ENCODE measurements around the gene BCKDHA.

Gene BCKDHA

GRCh38 chr19:41353466-41354342 lies 43.9 kb upstream of the BCKDHA start, which contains the start of gene TGFB1:
TSS of gene TGFB1 (minus strand) at chr19:41353922. CDS start at chr19:41353044, 878 bp downstream.
- TF ChIP-seq, protein P1, sequence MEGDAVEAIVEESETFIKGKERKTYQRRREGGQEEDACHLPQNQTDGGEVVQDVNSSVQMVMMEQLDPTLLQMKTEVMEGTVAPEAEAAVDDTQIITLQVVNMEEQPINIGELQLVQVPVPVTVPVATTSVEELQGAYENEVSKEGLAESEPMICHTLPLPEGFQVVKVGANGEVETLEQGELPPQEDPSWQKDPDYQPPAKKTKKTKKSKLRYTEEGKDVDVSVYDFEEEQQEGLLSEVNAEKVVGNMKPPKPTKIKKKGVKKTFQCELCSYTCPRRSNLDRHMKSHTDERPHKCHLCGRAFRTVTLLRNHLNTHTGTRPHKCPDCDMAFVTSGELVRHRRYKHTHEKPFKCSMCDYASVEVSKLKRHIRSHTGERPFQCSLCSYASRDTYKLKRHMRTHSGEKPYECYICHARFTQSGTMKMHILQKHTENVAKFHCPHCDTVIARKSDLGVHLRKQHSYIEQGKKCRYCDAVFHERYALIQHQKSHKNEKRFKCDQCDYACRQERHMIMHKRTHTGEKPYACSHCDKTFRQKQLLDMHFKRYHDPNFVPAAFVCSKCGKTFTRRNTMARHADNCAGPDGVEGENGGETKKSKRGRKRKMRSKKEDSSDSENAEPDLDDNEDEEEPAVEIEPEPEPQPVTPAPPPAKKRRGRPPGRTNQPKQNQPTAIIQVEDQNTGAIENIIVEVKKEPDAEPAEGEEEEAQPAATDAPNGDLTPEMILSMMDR (IDR thresholded peaks at IDR 0.05; ENCODE audit: low read depth, low read length): peak; percentile 86
- H3K4me3 ChIP-seq (replicated peaks in 1 of 2; ENCODE audit: low read depth in 2 of 2, low read length in 2 of 2): peak within 1 kb of the TSS; percentile 86 to 93
- peak; percentile 88 to 95 for DNase-seq (ENCODE audit: low read depth in 2 of 2)

DNA sequence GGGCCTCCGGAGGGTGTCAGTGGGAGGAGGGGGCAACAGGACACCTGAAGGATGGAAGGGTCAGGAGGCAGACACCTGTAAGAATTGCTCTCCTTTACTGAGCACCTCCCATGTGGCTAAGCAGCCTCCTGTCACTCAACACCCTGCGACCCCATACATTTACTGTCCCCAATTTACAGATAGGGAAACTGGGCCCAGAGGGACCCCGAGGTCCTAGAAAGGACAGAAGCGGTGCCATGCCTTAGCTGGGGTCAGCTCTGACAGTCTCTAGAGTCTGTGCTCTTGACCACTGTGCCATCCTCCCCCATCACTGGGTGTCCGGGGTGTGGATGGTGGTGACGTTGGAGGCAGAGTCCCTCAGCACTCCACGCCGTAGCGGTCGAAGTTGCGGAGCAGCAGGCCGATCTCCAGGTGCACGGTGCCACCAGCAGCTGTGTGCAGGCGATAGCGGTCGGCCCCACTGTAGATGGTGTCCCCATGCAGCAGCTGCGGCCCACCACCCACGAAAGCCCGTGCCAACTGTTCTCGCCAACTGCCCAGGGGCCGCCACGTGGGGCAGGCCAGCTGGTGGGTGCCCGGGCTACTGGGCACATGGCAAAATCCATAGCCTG lies 43.2 kb upstream of the BCKDHA start:
- no peak for DNase-seq (ENCODE audit: low read depth in 2 of 2)
- TF ChIP-seq, protein P1 (IDR thresholded peaks at IDR 0.05; ENCODE audit: low read depth, low read length): no peak
- peak overlapping the region; percentile 42 to 86 for H3K4me3 ChIP-seq (replicated peaks in 1 of 2; ENCODE audit: low read depth in 2 of 2, low read length in 2 of 2)

DNA sequence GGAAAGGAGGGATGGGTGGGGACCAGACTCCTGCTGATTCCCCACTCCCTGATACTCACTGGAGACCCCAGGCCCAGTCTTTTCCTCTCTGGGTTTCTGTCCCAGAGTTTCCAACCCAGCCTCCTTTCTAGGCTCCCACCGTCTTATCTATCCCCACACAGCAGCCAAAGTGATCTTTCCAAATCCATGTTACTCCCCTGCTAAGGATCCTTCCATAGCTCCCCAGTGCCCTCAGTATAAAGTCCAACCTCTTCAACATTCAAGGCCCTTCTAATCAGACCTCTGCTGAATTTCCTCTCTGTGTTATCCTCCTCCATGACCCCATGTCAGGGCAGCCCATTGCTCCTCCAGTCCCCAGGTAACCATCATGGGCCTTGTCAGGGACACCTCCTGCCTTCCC lies 42.6 kb upstream of the BCKDHA start:
- no peak overlapping the region for H3K4me3 ChIP-seq (replicated peaks in 1 of 2; ENCODE audit: low read depth in 2 of 2, low read length in 2 of 2)
- TF ChIP-seq, protein P1 (IDR thresholded peaks at IDR 0.05; ENCODE audit: low read depth, low read length): no peak
- DNase-seq (ENCODE audit: low read depth in 2 of 2): no peak

GRCh38 chr19:41355802-41356201 lies 41.8 kb upstream of the BCKDHA start:
- no peak for DNase-seq (ENCODE audit: low read depth in 2 of 2)
- TF ChIP-seq, protein P1 (IDR thresholded peaks at IDR 0.05; ENCODE audit: low read depth, low read length): no peak
- H3K4me3 ChIP-seq (replicated peaks in 1 of 2; ENCODE audit: low read depth in 2 of 2, low read length in 2 of 2): no peak overlapping the region

GRCh38 chr19:41356984-41357739 lies 40.5 kb upstream of the BCKDHA start:
- no peak overlapping the region for H3K4me3 ChIP-seq (replicated peaks in 1 of 2; ENCODE audit: low read depth in 2 of 2, low read length in 2 of 2)
- TF ChIP-seq, protein P1 (IDR thresholded peaks at IDR 0.05; ENCODE audit: low read depth, low read length): no peak
- no peak for DNase-seq (ENCODE audit: low read depth in 2 of 2)

- TF ChIP-seq, protein P1 (IDR thresholded peaks at IDR 0.05; ENCODE audit: low read depth, low read length): no peak
- no peak overlapping the region for H3K4me3 ChIP-seq (replicated peaks in 1 of 2; ENCODE audit: low read depth in 2 of 2, low read length in 2 of 2)
Observed at GRCh38 chr19:41357746-41358145, 39.9 kb upstream of the BCKDHA start.

More at GRCh38 chr19:41357746-41358145, 39.9 kb upstream of the BCKDHA start:
- no peak for DNase-seq (ENCODE audit: low read depth in 2 of 2)
